SJCRH30 (cell line): ENCODE results near the gene BCAS4. TPM values are rescaled to one million over a fixed set of nuclear protein-coding genes. Genes with fewer than 3 reads are reported as not detected.
A peak's percentile ranks its signal among the peaks of the same experiment; 100 is the strongest.
"Not testable (repeated sequence)": the region's sequence is repeated elsewhere in the genome, so short reads cannot be mapped to it uniquely, and the experiment has no call there.

Source experiments
- DNase-seq, 2 experiments: peaks; one replicate each; pipeline ENCODE4 v3.0.0-alpha.2; 2015 to 2020
- H3K27ac ChIP-seq: fragments of 250-450 bp; sonication (Bioruptor Pico); 2 replicates; pipeline ENCODE4 v1.5.1; 2020; ENCODE audit warnings: mild to moderate bottlenecking, moderate library complexity
- H3K27me3 ChIP-seq: fragments of 250-450 bp; sonication (Bioruptor Pico); 2 replicates; pipeline ENCODE4 v1.5.1; 2020; ENCODE audit warnings: mild to moderate bottlenecking, moderate library complexity
- H3K36me3 ChIP-seq: fragments of 250-450 bp; sonication (Bioruptor Pico); 2 replicates; pipeline ENCODE4 v1.5.1; 2020; ENCODE audit warnings: mild to moderate bottlenecking, moderate library complexity
- H3K4me1 ChIP-seq: fragments of 250-450 bp; sonication (Bioruptor Pico); 2 replicates; pipeline ENCODE4 v1.5.1; 2020; ENCODE audit warnings: mild to moderate bottlenecking, moderate library complexity
- H3K4me3 ChIP-seq: fragments of 250-450 bp; sonication (Bioruptor Pico); 2 replicates; pipeline ENCODE4 v1.5.1; 2020; ENCODE audit warnings: mild to moderate bottlenecking, moderate library complexity
- H3K9me3 ChIP-seq: fragments of 250-450 bp; sonication (Bioruptor Pico); replicated peaks from 2 replicates; pipeline ENCODE4 v1.5.1; 2020; ENCODE audit warnings: mild to moderate bottlenecking, moderate library complexity
- total RNA-seq: library from RNA; depleted of rRNA; stranded (reverse); fragments of >200 nt; shearing (Covaris generic); gene quantifications from 2 replicates; pipeline ENCODE4 v1.2.3, GENCODE V29; 2014

The BCAS4 gene
- total RNA-seq, 1 experiment from 2014 or later = 5.8 TPM

DNA sequence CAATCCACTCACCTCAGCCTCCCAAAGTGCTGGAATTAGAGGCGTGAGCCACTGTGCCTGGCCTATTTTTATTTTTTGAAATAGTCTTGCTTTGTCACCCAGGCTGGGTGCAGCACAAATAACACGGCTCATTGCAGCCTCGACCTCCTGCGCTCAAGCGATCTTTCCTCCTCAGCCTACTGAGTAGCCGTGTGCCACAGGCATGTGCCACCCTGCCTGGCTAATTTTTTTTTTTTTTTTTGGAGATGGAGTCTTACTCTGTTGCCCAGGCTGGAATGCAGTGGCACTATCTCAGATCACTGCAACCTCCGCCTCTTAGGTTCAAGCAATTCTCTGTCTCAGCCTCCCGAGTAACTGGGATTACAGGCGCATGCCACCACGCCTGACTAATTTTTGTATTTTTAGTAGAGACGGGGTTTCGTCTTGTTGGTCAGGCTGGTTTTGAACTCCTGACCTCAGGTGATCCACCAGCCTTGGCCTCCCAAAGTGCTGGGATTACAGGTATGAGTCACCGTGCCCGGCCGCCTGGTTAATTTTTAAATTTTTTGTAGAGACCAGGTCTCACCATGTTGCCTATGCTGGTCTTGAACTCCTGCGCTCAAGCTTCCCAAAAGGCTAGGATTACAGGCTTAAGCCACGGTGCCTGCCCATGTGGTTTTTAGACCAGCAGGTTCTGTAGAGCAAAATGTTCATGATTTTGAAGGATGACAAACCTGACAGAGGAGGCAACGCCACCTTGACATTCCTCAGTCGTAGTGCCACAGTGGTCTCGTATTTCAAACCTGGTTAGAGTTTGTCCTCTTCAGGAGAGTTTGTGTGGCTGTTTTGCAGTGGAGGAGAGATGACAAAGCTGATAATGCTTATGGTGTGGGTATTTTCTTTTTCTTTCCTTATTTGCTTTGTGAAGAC is 31.1 kb upstream of the BCAS4 start:
- Histone ChIP-seq H3K27me3 (peaks cover 14% of the 10 kb centered on the region), H3K4me1 (peaks cover 13% of the 10 kb centered on the region)
- H3K4me3 ChIP-seq, H3K9me3 ChIP-seq, DNase-seq, H3K27ac ChIP-seq, H3K36me3 ChIP-seq: not testable (repeated sequence)

GRCh38 chr20:50765251-50765650 is 29.6 kb upstream of the BCAS4 start:
- not testable (repeated sequence) for H3K27ac ChIP-seq, H3K36me3 ChIP-seq, H3K4me3 ChIP-seq, H3K9me3 ChIP-seq
- peak; percentile 43 to 60 for DNase-seq
- Histone ChIP-seq H3K27me3 (peaks cover 14% of the 10 kb centered on the region), H3K4me1 (peaks cover 13% of the 10 kb centered on the region)

DNA sequence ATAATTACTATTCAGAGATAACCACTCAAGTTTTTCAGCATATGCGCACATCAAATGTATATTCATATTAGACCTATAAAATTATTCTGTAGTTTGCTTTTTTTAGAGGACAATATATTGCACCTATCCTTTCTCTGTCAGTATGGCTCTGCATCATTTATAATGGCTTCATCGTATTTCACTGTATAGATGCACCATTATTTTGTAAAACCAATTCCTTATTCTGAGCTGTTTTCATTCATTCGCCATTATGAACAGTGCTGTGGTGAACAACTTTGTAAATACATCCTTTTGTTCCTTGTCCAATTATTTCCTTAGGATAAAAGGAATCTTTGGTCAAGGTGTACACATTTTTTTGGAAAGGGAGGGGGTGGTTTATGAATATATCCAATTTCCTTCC is 29.2 kb upstream of the BCAS4 start:
- Histone ChIP-seq H3K36me3 (no peaks in the 10 kb centered on the region), H3K4me1 (peaks cover 13% of the 10 kb centered on the region), H3K27me3 (peaks cover 14% of the 10 kb centered on the region), H3K9me3 (no peaks in the 10 kb centered on the region), H3K27ac (no peak overlapping the region), H3K4me3 (no peak overlapping the region)
- DNase-seq = no peak

DNA sequence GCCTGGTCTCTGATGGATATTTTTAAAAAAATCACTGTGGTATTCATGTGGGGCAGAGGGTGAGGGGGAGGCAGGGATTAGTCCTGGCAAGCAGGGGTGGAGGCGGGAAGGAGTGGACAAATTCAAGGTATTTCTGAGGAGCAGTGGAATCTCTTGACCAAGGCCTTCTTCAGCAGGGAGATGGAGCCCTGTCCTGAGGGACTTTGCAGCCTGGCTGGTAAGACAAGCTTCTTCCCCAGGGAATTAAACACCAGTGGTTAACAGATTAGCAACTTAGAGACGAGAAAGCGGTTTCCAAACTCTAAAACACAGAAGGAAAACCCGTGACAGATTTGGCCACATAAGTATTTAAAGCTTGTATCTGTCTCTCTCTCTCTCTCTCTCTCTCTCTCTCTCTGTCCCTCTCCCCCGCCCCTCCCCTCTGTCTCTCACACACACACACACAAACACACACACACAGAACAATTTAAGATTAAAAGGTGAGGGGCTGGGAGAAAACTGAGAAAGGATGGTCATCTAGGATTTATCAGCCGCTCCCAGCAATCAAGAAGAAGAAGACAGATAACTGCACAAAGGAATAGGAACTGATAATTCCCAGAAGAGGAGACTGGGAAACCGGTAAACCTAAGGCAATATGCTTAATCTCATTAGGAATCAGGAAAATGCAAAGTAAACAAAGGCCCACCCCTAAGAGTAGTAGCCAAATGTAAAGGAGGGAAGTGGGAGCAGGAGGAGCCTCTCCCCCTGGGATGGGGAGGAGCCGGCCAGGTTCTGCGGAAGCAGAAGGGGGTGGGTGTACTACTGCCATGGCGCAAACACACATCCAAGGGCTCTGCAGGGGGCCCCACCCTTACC is 27.7 kb upstream of the BCAS4 start:
- Histone ChIP-seq H3K4me1 (peaks cover 13% of the 10 kb centered on the region), H3K27me3 (peaks cover 14% of the 10 kb centered on the region)
- not testable (repeated sequence) for H3K4me3 ChIP-seq, H3K36me3 ChIP-seq, H3K9me3 ChIP-seq, H3K27ac ChIP-seq
- peak in 1 of 2 experiments; percentile 47 for DNase-seq

- peaks cover 18% of the 10 kb centered on the region for H3K27me3 ChIP-seq
- H3K4me1 ChIP-seq, H3K27ac ChIP-seq, H3K9me3 ChIP-seq, H3K4me3 ChIP-seq, DNase-seq, H3K36me3 ChIP-seq: not testable (repeated sequence)
Measured at GRCh38 chr20:50768991-50769390, 25.9 kb upstream of the BCAS4 start.

DNA sequence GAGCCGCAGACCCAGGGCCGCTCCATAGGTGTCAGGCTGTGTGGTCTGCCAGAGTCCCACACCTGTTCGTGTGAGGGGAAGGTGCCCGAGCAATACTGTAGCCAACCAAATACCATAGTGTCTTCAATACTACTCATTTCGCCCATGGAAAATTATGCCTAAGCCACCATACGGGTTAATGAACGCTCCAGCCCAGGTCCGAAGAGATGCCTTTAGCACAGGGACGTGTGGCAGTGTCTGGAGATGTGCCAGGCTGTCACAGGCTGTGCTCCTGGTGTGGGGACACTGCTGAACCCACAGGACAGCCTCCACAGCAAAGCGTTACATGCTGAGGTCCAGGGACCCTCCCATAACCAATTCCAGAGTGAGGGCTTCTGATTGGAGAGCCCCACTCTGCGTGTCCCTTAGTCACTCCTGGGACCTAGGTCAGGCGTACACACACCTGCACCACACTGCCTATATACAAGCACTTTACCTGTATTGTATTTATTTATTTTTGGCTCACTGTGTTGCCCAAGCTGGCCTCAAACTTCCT is 25.2 kb upstream of the BCAS4 start:
- not testable (repeated sequence) for H3K4me1 ChIP-seq, H3K4me3 ChIP-seq, DNase-seq, H3K27ac ChIP-seq, H3K9me3 ChIP-seq, H3K36me3 ChIP-seq
- H3K27me3 ChIP-seq = peaks cover 23% of the 10 kb centered on the region

DNA sequence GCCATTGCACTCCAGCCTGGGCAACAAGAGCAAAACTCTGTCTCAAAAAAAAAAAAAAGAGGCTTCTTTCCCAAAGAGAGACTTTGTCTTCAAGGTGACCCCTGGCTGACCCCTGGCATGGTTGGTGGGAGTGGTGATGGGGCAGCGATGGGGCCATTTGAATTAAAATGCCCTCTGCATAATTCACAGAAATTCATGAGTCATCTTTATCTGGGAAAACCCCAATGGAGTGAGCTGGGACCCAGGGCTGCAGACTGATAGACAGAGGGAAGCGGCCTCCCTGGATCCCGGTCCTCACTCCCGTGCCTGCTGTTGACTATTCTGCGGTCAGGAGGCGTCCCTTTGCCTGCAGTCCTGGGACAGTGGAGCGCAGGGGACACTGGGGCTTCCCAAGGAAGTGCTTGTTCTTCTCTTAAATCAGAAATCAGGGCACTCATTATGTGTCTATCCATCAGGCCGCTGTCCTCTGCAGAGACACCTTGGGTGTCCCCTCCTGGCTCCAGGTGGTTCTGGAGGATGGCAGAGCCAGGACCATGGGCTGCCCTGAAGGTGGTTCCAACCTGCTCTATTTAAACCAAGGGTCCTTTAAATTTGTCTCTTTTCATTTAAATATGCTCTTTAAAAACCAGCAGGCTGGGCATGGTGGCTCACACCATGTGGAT is 23.3 kb upstream of the BCAS4 start:
- H3K36me3 ChIP-seq, H3K9me3 ChIP-seq, DNase-seq, H3K4me1 ChIP-seq, H3K4me3 ChIP-seq, H3K27ac ChIP-seq: not testable (repeated sequence)
- peaks cover 24% of the 10 kb centered on the region for H3K27me3 ChIP-seq

DNA sequence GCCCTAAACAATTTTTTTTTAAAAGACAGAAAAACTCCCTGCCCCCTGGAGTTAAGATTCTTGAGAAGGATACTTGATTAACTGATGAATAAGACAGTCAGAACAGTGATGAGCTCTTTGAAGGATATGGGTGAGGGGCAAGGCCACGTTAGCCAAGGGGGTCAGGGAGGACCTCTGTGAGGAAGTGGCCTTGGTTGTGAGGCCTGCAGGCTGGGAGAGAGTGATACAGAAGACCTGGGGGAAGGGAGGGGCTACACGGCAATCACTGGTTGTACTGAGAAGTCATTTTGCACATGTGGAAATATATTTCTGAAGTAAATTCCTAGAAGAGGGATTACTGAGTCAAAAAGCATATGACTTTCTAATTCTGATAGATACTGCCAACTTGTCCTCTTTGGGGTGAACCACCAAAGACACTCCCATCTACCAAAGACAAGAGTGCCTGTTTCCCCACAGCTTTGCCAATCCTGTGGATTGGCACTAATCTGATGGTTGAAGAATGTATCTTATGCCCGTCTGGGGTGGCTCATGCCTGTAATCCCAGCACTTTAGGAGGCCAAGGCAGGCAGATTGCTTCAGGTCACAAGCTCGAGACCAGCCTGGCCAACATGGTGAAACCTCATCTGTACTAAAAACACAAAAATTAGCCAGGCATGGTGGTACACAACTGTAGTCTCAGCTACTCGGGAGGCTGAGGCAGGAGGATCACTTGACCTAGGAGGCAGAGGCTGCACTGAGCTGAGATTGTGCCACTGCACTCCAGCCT is 22.3 kb upstream of the BCAS4 start:
- no peak overlapping the region for H3K27ac ChIP-seq
- no peaks in the 10 kb centered on the region for H3K9me3 ChIP-seq
- peaks cover 21% of the 10 kb centered on the region for H3K27me3 ChIP-seq
- H3K4me1 ChIP-seq = no peaks in the 10 kb centered on the region
- no peak overlapping the region for H3K4me3 ChIP-seq
- no peaks in the 10 kb centered on the region for H3K36me3 ChIP-seq
- no peak for DNase-seq

- Histone ChIP-seq H3K27ac (no peak overlapping the region), H3K4me3 (no peak overlapping the region), H3K4me1 (no peaks in the 10 kb centered on the region), H3K27me3 (peaks cover 15% of the 10 kb centered on the region; the same call in 1 of the 2 replicates), H3K9me3 (no peaks in the 10 kb centered on the region), H3K36me3 (no peaks in the 10 kb centered on the region)
- no peak for DNase-seq
Measured at GRCh38 chr20:50774515-50774914, 20.3 kb upstream of the BCAS4 start.

DNA sequence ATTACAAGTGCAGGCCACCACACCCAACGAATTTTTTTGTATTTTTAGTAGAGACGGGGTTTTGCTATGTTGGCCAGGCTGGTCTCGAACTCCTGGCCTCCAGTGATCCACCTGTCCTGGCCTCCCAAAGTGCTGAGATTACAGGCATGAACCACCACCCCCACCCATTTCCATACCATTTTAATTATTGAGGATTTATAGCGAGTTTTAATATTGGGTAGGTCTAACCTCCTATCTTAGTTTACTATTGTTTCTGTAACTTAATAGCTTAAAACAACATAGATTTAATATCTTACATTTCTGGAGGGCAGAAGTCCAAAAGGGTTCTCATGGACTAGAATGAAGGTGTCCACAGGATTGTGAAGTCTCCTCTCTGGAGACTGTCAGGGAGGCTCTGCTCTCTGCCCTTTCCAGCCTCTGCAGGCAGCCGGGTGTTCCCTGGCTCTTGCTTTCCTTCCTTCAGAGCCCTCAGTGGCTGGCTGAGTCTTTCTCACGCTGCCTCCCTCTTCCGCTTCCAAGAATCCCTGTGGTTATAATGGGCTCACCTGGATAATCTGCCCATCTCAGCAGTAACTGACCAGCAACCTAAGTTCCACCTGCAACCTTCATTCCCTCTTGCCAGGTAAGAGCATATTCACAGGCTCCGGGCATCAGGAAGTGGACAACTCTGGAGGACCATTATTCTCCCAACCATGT is 18.6 kb upstream of the BCAS4 start:
- H3K9me3 ChIP-seq = no peaks in the 10 kb centered on the region
- H3K27ac ChIP-seq = no peak overlapping the region
- no peak for DNase-seq
- peaks cover 15% of the 10 kb centered on the region; the same call in 1 of the 2 replicates for H3K27me3 ChIP-seq
- H3K4me3 ChIP-seq = no peak overlapping the region
- H3K4me1 ChIP-seq = no peaks in the 10 kb centered on the region
- H3K36me3 ChIP-seq = no peaks in the 10 kb centered on the region

DNA sequence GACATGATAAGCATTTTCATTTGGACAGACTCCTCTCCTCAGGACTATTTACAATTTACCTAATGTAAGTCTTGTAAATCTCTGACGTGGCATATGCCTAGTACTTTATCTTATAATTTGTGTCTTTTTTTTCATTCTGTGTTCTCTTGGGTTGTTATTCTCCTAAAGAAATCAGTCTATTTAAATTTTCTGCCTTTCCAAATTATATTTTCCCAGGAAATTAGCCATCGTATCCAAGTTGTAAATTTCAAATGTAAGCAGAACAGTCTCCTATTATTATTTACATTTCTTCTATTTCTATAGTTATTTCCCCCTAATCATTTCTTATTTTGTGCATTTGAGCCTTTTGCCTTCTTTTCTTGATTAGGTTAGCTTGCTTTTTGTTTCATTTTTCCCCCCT is 17.5 kb upstream of the BCAS4 start:
- Histone ChIP-seq H3K4me1 (no peaks in the 10 kb centered on the region), H3K27ac (no peak overlapping the region), H3K9me3 (no peaks in the 10 kb centered on the region), H3K27me3 (peaks cover 15% of the 10 kb centered on the region; the same call in 1 of the 2 replicates), H3K4me3 (no peak overlapping the region), H3K36me3 (no peaks in the 10 kb centered on the region)
- no peak for DNase-seq

- H3K9me3 ChIP-seq = not testable (repeated sequence)
Measured at GRCh38 chr20:50778994-50779393, 15.9 kb upstream of the BCAS4 start.

GRCh38 chr20:50783390-50783789 is 11.5 kb upstream of the BCAS4 start:
- Histone ChIP-seq H3K9me3 (no peaks in the 10 kb centered on the region), H3K36me3 (no peaks in the 10 kb centered on the region), H3K27me3 (no peaks in the 10 kb centered on the region), H3K27ac (no peak overlapping the region), H3K4me3 (no peak overlapping the region), H3K4me1 (peaks cover 5% of the 10 kb centered on the region)
- DNase-seq = no peak

More at GRCh38 chr20:50778994-50779393, 15.9 kb upstream of the BCAS4 start:
- not testable (repeated sequence) for H3K36me3 ChIP-seq, H3K27ac ChIP-seq, H3K4me1 ChIP-seq, DNase-seq, H3K4me3 ChIP-seq
- peaks cover 11% of the 10 kb centered on the region; the same call in 1 of the 2 replicates for H3K27me3 ChIP-seq
